Stomach (tissue), 9 donors: Measurements from ENCODE around the gene ANAPC5. TPM values are rescaled to one million over a fixed set of nuclear protein-coding genes. Genes with fewer than 3 reads are reported as not detected.
A peak's percentile ranks its signal among the peaks of the same experiment; 100 is the strongest.
"Not testable (repeated sequence)": the region's sequence is repeated elsewhere in the genome, so short reads cannot be mapped to it uniquely, and the experiment has no call there.

Experiments used
- DNase-seq, 2 donors: peaks; one replicate each; pipeline versions ENCODE4 v3.0.0 to v3.0.0-alpha.2; 2013 to 2019
- H3K27ac ChIP-seq, 5 donors: fragments of 200-600 bp in 4 of 5; sonication (generic) in 4 of 5; one replicate each; pipeline ENCODE4 v1.5.1; 2013 to 2019; ENCODE audit warnings: mild to moderate bottlenecking in 1 of 5, moderate library complexity in 1 of 5
- H3K27me3 ChIP-seq, 3 donors: fragments of 200-600 bp; sonication (generic); one replicate each; pipeline ENCODE4 v1.5.1; 2017 to 2019; ENCODE audit warnings: mixed run types in 1 of 3
- H3K36me3 ChIP-seq, 4 donors: fragments of 200-600 bp; sonication (generic); 1 replicate in 3 of 4; 2 replicates in 1 of 4; pipeline ENCODE4 v1.5.1; 2016 to 2019
- H3K4me1 ChIP-seq, 4 donors: fragments of 200-600 bp; sonication (generic); one replicate each; pipeline ENCODE4 v1.5.1; 2016 to 2019
- H3K4me3 ChIP-seq, 4 donors: fragments of 200-600 bp; sonication (generic) in 3 of 4; one replicate each; pipeline ENCODE4 v1.5.1; 2016 to 2019; ENCODE audit warnings: mild to moderate bottlenecking in 1 of 4
- H3K9me3 ChIP-seq, 4 donors: fragments of 200-600 bp; sonication (generic); one replicate each; pipeline ENCODE4 v1.5.1; 2016 to 2019
- CTCF ChIP-seq, 7 experiments: fragments of 450-650 bp in 4 of 7; fragments of 200-600 bp in 3 of 7; sonication (generic) in 3 of 7; IDR thresholded peaks; one replicate each; pipeline ENCODE4 v1.5.1; 2016 to 2019; ENCODE audit warnings: antibody characterized with exemption in 7 of 7, control low read depth in 2 of 7, mild to moderate bottlenecking in 1 of 7
- EP300 ChIP-seq: sonication (generic); formaldehyde crosslinking; IDR thresholded peaks from one replicate; pipeline ENCODE4 v1.6.1; 2017; ENCODE audit warnings: antibody characterized with exemption
- POLR2A ChIP-seq, 4 donors: fragments of 450-650 bp; IDR thresholded peaks; one replicate each; pipeline ENCODE4 v1.6.1; 2016; ENCODE audit warnings: antibody characterized with exemption in 4 of 4, control low read depth in 2 of 4, mild to moderate bottlenecking in 1 of 4, moderate library complexity in 1 of 4
- POLR2AphosphoS5 ChIP-seq, 3 donors: sonication (generic); formaldehyde crosslinking; IDR thresholded peaks; one replicate each; pipeline ENCODE4 v1.6.1; 2016; ENCODE audit warnings: antibody characterized with exemption in 3 of 3
- WGBS, 5 donors: extraction: QIAGEN DNeasy Blood & Tissue Kit in 3 of 5; methylation state at CpG; one replicate each; pipeline versions ENCODE4 v1.1.5 to v1.1.7; 2013 to 2018; 5-methylcytosine and 5-hydroxymethylcytosine counted together
- intact Hi-C: fragments of 100-400 bp; cut with DNase I; formaldehyde crosslinking; loops from one replicate; pipeline ENCODE4 v1.15.1; 2023; ENCODE audit warnings: low total_unique reads
- polyA plus RNA-seq, 3 donors: library from polyadenylated mRNA; stranded (reverse); fragments of 200-250 nt; gene quantifications; one replicate each; pipeline ENCODE4 v1.2.3, GENCODE V29; 2013
- total RNA-seq, 5 donors: library from RNA; depleted of rRNA; stranded (reverse); fragments of >200 nt; gene quantifications; one replicate each; pipeline versions ENCODE4 v1.1.0 to v1.2.3, GENCODE V29; 2014 to 2016
- donor health status: healthy with polysubstance abuse.
- donor health status: Bipolar disorder and iron deficiency.
- donor health status: healthy.

Gene ANAPC5
- total and polyA plus RNA-seq, 8 donors: 81.2 to 228 (median 113) TPM

GRCh38 chr12:121325922-121326396 lies 26.3 kb downstream of the ANAPC5 start:
- H3K36me3 ChIP-seq: peaks cover 58 to 99% (median 98%) of the 10 kb centered on the region in 4 donors
- WGBS, 5 donors: 57 to 66% (median 63%) methylated on average over 5 of the region's 5 CpGs
- peak in 1 of 2 donors; percentile 31 for DNase-seq

DNA sequence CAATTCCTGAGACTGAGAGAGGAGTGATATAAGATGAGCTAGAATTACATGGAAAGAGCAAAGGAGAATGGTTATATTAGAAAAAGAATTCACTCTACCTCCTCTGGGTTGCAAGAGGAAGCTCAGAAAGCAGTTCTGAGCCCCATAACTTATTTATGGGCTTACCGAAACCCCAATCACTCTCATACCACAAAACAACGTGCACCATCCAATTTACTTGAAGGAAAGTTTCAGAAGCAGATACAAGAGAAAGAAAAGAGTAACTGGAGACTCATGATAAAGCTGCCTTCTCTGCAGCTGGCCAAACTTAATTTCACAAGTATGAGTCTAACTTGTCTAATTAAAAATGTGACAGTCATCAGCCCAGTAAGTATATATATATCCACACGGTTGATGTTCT lies 28.3 kb downstream of the ANAPC5 start:
- TF ChIP-seq CTCF (IDR thresholded peaks at IDR 0.05): no peak
- TF ChIP-seq POLR2A (IDR thresholded peaks at IDR 0.05): no peak
- no peak for TF ChIP-seq EP300
- no peak for TF ChIP-seq POLR2AphosphoS5 (IDR thresholded peaks at IDR 0.05)
- intact Hi-C loops: no loop called here
- H3K27ac ChIP-seq: no peak overlapping the region
- no peak for DNase-seq
- H3K9me3 ChIP-seq: no peaks in the 10 kb centered on the region
- 90 to 94% (median 93%) methylated on average over 3 of the region's 3 CpGs for WGBS, 5 donors
- peaks cover 0 to 15% (median 0%) of the 10 kb centered on the region in 4 donors for H3K4me1 ChIP-seq
- H3K27me3 ChIP-seq: no peaks in the 10 kb centered on the region
- peaks cover 46 to 99% (median 98%) of the 10 kb centered on the region in 4 donors for H3K36me3 ChIP-seq
- no peak overlapping the region for H3K4me3 ChIP-seq

More at GRCh38 chr12:121325922-121326396, 26.3 kb downstream of the ANAPC5 start:
- Histone ChIP-seq H3K4me3 (no peak overlapping the region), H3K27me3 (no peaks in the 10 kb centered on the region), H3K27ac (no peak overlapping the region), H3K4me1 (peaks cover 0 to 15% (median 0%) of the 10 kb centered on the region in 4 donors), H3K9me3 (no peaks in the 10 kb centered on the region)
- no peak for TF ChIP-seq EP300
- no peak for TF ChIP-seq POLR2AphosphoS5 (IDR thresholded peaks at IDR 0.05)
- no peak for TF ChIP-seq POLR2A (IDR thresholded peaks at IDR 0.05)
- no peak for TF ChIP-seq CTCF (IDR thresholded peaks at IDR 0.05)
- intact Hi-C loops: no loop called here

GRCh38 chr12:121318121-121318520 lies 34.1 kb downstream of the ANAPC5 start:
- H3K36me3 ChIP-seq: peaks cover 16 to 81% (median 74%) of the 10 kb centered on the region in 4 donors
- whole genome bisulfite sequencing, 5 donors: 91 to 93% (median 92%) methylated on average over 11 of the region's 11 CpGs
- H3K4me1 ChIP-seq: peaks cover 0 to 5% (median 0%) of the 10 kb centered on the region in 4 donors

DNA sequence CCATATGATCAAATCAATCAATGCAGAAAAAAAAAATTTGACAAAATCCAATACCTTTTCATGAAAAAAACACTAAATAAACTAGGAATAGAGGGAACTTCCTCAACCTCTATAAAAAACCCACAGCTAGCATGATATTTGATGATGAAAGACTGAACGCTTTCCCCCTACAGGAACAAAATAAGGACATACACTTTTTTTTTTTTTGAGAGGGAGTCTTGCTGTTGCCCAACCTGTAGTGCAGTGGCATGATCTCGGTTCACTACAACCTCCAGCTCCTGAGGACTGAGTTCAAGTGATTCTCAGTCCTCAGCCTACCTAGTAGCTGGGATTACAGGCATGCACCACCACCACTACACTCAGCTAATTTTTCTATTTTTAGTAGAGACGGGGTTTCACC lies 37.8 kb downstream of the ANAPC5 start:
- H3K4me1 ChIP-seq: peaks cover 0 to 5% (median 0%) of the 10 kb centered on the region in 4 donors
- no peak overlapping the region for H3K4me3 ChIP-seq
- DNase-seq: no peak
- H3K9me3 ChIP-seq: no peaks in the 10 kb centered on the region
- peaks cover 14 to 75% (median 74%) of the 10 kb centered on the region in 4 donors for H3K36me3 ChIP-seq
- TF ChIP-seq POLR2A (IDR thresholded peaks at IDR 0.05): no peak
- no peak for TF ChIP-seq EP300
- no peak for TF ChIP-seq POLR2AphosphoS5 (IDR thresholded peaks at IDR 0.05)
- no peak for TF ChIP-seq CTCF (IDR thresholded peaks at IDR 0.05)
- H3K27ac ChIP-seq: no peak overlapping the region
- intact Hi-C loops: no loop called here
- no peaks in the 10 kb centered on the region for H3K27me3 ChIP-seq
- 80 to 94% (median 90%) methylated on average over 3 of the region's 3 CpGs for WGBS, 5 donors

More at GRCh38 chr12:121318121-121318520, 34.1 kb downstream of the ANAPC5 start:
- Histone ChIP-seq H3K9me3 (no peaks in the 10 kb centered on the region), H3K27me3 (no peaks in the 10 kb centered on the region), H3K4me3 (no peak overlapping the region), H3K27ac (no peak overlapping the region)
- intact Hi-C loops: no loop called here
- DNase-seq: no peak
- TF ChIP-seq POLR2AphosphoS5 (IDR thresholded peaks at IDR 0.05) (no peak), POLR2A (IDR thresholded peaks at IDR 0.05) (no peak), EP300 (no peak), CTCF (IDR thresholded peaks at IDR 0.05) (no peak)

DNA sequence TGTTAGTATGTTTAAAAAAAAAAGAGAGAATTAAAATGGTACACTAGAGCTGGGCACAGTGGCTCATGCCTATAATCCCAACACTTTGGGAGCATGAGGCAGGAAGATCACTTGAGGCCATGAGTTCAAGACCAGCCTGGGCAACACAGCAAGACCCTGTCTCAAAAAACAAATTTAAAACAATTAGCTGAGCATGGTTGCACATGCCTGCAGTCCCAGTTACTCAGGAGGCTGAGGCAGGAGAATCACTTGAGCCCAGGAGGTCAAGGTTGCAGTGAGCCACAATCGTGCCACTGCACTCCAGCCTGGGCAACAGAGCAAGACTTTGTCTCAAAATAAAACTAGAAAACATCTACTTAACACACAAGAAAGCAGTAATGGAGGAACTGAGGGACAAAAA lies 42.0 kb downstream of the ANAPC5 start:
- H3K9me3 ChIP-seq, H3K27ac ChIP-seq, H3K4me1 ChIP-seq, H3K4me3 ChIP-seq, DNase-seq, intact Hi-C loops, H3K27me3 ChIP-seq: not testable (repeated sequence)
- peaks cover 16 to 72% (median 63%) of the 10 kb centered on the region in 4 donors for H3K36me3 ChIP-seq
- WGBS, 5 donors: 71 to 98% (median 82%) methylated on average over 1 of the region's 1 CpG

DNA sequence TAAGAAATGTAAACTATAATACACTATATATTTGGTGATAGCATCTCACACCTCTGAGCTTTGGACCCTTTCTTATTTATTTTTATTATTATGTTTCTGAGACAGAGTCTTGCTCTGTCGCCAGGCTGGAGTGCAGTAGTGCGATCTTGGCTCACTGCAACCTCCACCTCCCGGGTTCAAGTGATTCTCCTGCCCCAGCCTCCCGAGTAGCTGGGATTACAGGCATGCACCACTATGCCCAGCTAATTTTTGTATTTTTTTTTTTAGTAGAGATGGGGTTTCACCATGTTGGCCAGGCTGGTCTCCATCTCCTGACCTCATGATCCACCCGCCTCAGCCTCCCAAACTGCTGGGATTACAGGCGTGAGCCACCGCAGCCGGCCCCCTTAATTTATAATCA lies 44.8 kb downstream of the ANAPC5 start:
- intact Hi-C loops, H3K4me1 ChIP-seq, H3K4me3 ChIP-seq, H3K27ac ChIP-seq, DNase-seq, H3K9me3 ChIP-seq, H3K27me3 ChIP-seq: not testable (repeated sequence)
- peaks cover 16 to 56% (median 53%) of the 10 kb centered on the region in 4 donors for H3K36me3 ChIP-seq
- 91 to 96% (median 95%) methylated on average over 8 of the region's 8 CpGs for WGBS, 5 donors
